Hepatocyte (in vitro differentiated cells): ENCODE data around the gene SLC6A3. TPM values are rescaled to one million over a fixed set of nuclear protein-coding genes. Genes with fewer than 3 reads are reported as not detected.

Source experiments
- DNase-seq: peaks from one replicate; pipeline ENCODE4 v3.0.0-alpha.2; 2016; ENCODE audit warnings: low spot score
- H2AFZ ChIP-seq: fragments of 200-600 bp; sonication (generic); 2 replicates; pipeline ENCODE4 v1.6.0; 2016; ENCODE audit warnings: antibody characterized with exemption, mild to moderate bottlenecking
- H3K27ac ChIP-seq: fragments of 200-600 bp; sonication (generic); 2 replicates; pipeline ENCODE4 v1.5.1; 2016; ENCODE audit warnings: mild to moderate bottlenecking
- H3K27me3 ChIP-seq: fragments of 200-600 bp; sonication (generic); 2 replicates; pipeline ENCODE4 v1.6.1; 2016
- H3K36me3 ChIP-seq: fragments of 200-600 bp; sonication (generic); replicated peaks from 2 replicates; pipeline ENCODE4 v1.5.1; 2016; ENCODE audit warnings: low read depth; ENCODE audit not compliant: insufficient read depth
- H3K4me1 ChIP-seq: fragments of 200-600 bp; sonication (generic); 2 replicates; pipeline ENCODE4 v1.5.1; 2016; ENCODE audit warnings: mild to moderate bottlenecking, moderate library complexity; ENCODE audit not compliant: insufficient read depth
- H3K4me2 ChIP-seq: fragments of 200-600 bp; sonication (generic); 2 replicates; pipeline ENCODE4 v1.6.0; 2016
- H3K4me3 ChIP-seq: fragments of 200-600 bp; sonication (generic); 2 replicates; pipeline ENCODE4 v1.5.1; 2016; ENCODE audit warnings: mild to moderate bottlenecking
- H3K79me2 ChIP-seq: fragments of 200-600 bp; sonication (generic); 2 replicates; pipeline ENCODE4 v1.6.0; 2017; ENCODE audit warnings: mild to moderate bottlenecking
- H3K9me2 ChIP-seq: fragments of 200-600 bp; sonication (generic); replicated peaks from 2 replicates; pipeline ENCODE4 v1.6.0; 2017; ENCODE audit warnings: mild to moderate bottlenecking; ENCODE audit not compliant: insufficient read depth
- H3K9me3 ChIP-seq: fragments of 200-600 bp; sonication (generic); 2 replicates; pipeline ENCODE4 v1.5.1; 2016; ENCODE audit warnings: low read depth, mild to moderate bottlenecking
- H4K20me1 ChIP-seq: fragments of 200-600 bp; sonication (generic); 2 replicates; pipeline ENCODE4 v1.6.0; 2016; ENCODE audit warnings: mild to moderate bottlenecking; ENCODE audit not compliant: insufficient read depth, poor library complexity, severe bottlenecking
- CTCF ChIP-seq: fragments of 200-600 bp; sonication (generic); IDR thresholded peaks from 2 replicates; pipeline ENCODE4 v1.5.1; 2016; ENCODE audit warnings: antibody characterized with exemption, mild to moderate bottlenecking; ENCODE audit not compliant: poor library complexity
- EZH2 ChIP-seq: fragments of 200-600 bp; sonication (generic); IDR thresholded peaks from 2 replicates; pipeline ENCODE4 v1.6.1; 2016; ENCODE audit warnings: antibody characterized with exemption, mild to moderate bottlenecking, borderline replicate concordance
- EZH2phosphoT487 ChIP-seq: fragments of 200-600 bp; sonication (generic); IDR thresholded peaks from one replicate; pipeline ENCODE4 v1.6.1; 2018; ENCODE audit warnings: antibody characterized with exemption, mild to moderate bottlenecking, low read depth, moderate library complexity; ENCODE audit not compliant: unreplicated experiment, severe bottlenecking
- WGBS: methylation state at CpG from one replicate; pipeline ENCODE4 v1.1.6; 2016; ENCODE audit warnings: low lambda C conversion rate; ENCODE audit errors: missing lambda C conversion rate; 5-methylcytosine and 5-hydroxymethylcytosine counted together
- polyA plus RNA-seq: library from polyadenylated mRNA; unstranded; fragments of >200 nt; fragmentation: Nextera tagmentation; extraction: Ambion mirVana; gene quantifications from 2 replicates; pipeline ENCODE4 v1.2.1, GENCODE V29; 2016
- total RNA-seq: library from RNA; depleted of rRNA; stranded (reverse); fragments of >200 nt; gene quantifications from 2 replicates; pipeline ENCODE4 v1.2.3, GENCODE V29; 2014

SLC6A3 gene
- total and polyA plus RNA-seq, 2 experiments from 2014 or later: not detected

GRCh38 chr5:1447671-1448361 is 2.6 kb upstream of the SLC6A3 start:
- Histone ChIP-seq H3K4me3 (no peak overlapping the region), H3K4me1 (peaks cover 8% of the 10 kb centered on the region), H3K79me2 (no peaks in the 10 kb centered on the region), H3K4me2 (no peak overlapping the region), H3K36me3 (no peaks in the 10 kb centered on the region), H3K27ac (no peak overlapping the region), H3K27me3 (peaks cover 61% of the 10 kb centered on the region), H3K9me3 (no peaks in the 10 kb centered on the region), H3K9me2 (no peaks in the 10 kb centered on the region), H4K20me1 (no peaks in the 10 kb centered on the region), H2AFZ (no peak overlapping the region)
- WGBS: 74% methylated on average over 16 of the region's 16 CpGs
- TF ChIP-seq EZH2phosphoT487 (no peak), EZH2 (no peak), CTCF (no peak)
- no peak for DNase-seq

GRCh38 chr5:1446602-1447343 is 1.5 kb upstream of the SLC6A3 start:
- Histone ChIP-seq H2AFZ (no peak overlapping the region), H3K9me2 (no peaks in the 10 kb centered on the region), H3K27me3 (peaks cover 70% of the 10 kb centered on the region), H3K4me2 (no peak overlapping the region), H3K4me1 (peaks cover 8% of the 10 kb centered on the region), H3K9me3 (no peaks in the 10 kb centered on the region), H3K27ac (no peak overlapping the region), H4K20me1 (no peaks in the 10 kb centered on the region), H3K79me2 (no peaks in the 10 kb centered on the region), H3K36me3 (no peaks in the 10 kb centered on the region), H3K4me3 (no peak overlapping the region)
- TF ChIP-seq EZH2: no peak
- TF ChIP-seq CTCF: no peak
- TF ChIP-seq EZH2phosphoT487: no peak
- WGBS: 53% methylated on average over 15 of the region's 16 CpGs
- DNase-seq: no peak

GRCh38 chr5:1445689-1446601 is 705 bp upstream of the SLC6A3 start:
- Histone ChIP-seq H2AFZ (peak overlapping the region; percentile 40), H3K36me3 (no peaks in the 10 kb centered on the region), H3K9me2 (no peaks in the 10 kb centered on the region), H3K9me3 (no peaks in the 10 kb centered on the region), H3K27me3 (peaks cover 70% of the 10 kb centered on the region), H4K20me1 (no peaks in the 10 kb centered on the region), H3K4me2 (peak overlapping the region; percentile 87), H3K4me3 (no peak overlapping the region), H3K4me1 (peaks cover 8% of the 10 kb centered on the region), H3K27ac (no peak overlapping the region), H3K79me2 (no peaks in the 10 kb centered on the region)
- TF ChIP-seq EZH2: peak; percentile 85
- TF ChIP-seq CTCF: no peak
- peak; percentile 90 for TF ChIP-seq EZH2phosphoT487
- no peak for DNase-seq
- WGBS: 4% methylated on average over 59 of the region's 92 CpGs
